Activated T-helper 1 cell treated with Interleukin-2 at 50 U/mL for 16 hours (primary cell): Measurements from ENCODE around the gene UBE2QL1.

Source experiments
- DNase-seq: peaks from one replicate; pipeline ENCODE4 v3.0.0-alpha.2; 2020; ENCODE audit warnings: low read depth

Gene UBE2QL1

GRCh38 chr5:6478793-6479192 is 30.1 kb downstream of the UBE2QL1 start:
- no peak for DNase-seq

- DNase-seq = no peak
These were observed 31.7 kb downstream of the UBE2QL1 start for GRCh38 chr5:6480133-6481051.

GRCh38 chr5:6482735-6483134 is 34.1 kb downstream of the UBE2QL1 start:
- no peak for DNase-seq

- no peak for DNase-seq
These were observed 35.3 kb downstream of the UBE2QL1 start for GRCh38 chr5:6483880-6484382.

GRCh38 chr5:6484446-6484845 is 35.8 kb downstream of the UBE2QL1 start:
- DNase-seq = no peak

- no peak for DNase-seq
These were observed 36.2 kb downstream of the UBE2QL1 start for GRCh38 chr5:6484899-6485298.

GRCh38 chr5:6485441-6485840 is 36.8 kb downstream of the UBE2QL1 start:
- no peak for DNase-seq

- DNase-seq = no peak
These were observed 37.4 kb downstream of the UBE2QL1 start for GRCh38 chr5:6486074-6486473.

- no peak for DNase-seq
These were observed 38.4 kb downstream of the UBE2QL1 start for GRCh38 chr5:6487081-6487480.

- no peak for DNase-seq
These were observed 39.4 kb downstream of the UBE2QL1 start for GRCh38 chr5:6488021-6488420.

- no peak for DNase-seq
These were observed 41.1 kb downstream of the UBE2QL1 start for GRCh38 chr5:6489643-6490185.

- no peak for DNase-seq
These were observed 41.6 kb downstream of the UBE2QL1 start for GRCh38 chr5:6490246-6490645.

- DNase-seq = no peak
These were observed 42.0 kb downstream of the UBE2QL1 start for GRCh38 chr5:6490693-6491092.

GRCh38 chr5:6491196-6491918 is 42.7 kb downstream of the UBE2QL1 start:
- no peak for DNase-seq

GRCh38 chr5:6491919-6492290 is 43.2 kb downstream of the UBE2QL1 start:
- no peak for DNase-seq

GRCh38 chr5:6492934-6493333 is 44.3 kb downstream of the UBE2QL1 start:
- no peak for DNase-seq

- DNase-seq = no peak
These were observed 45.2 kb downstream of the UBE2QL1 start for GRCh38 chr5:6493681-6494454.

GRCh38 chr5:6494939-6495338 is 46.3 kb downstream of the UBE2QL1 start:
- no peak for DNase-seq

GRCh38 chr5:6495433-6496206 is 47.0 kb downstream of the UBE2QL1 start:
- DNase-seq = no peak

- DNase-seq = no peak
These were observed 47.5 kb downstream of the UBE2QL1 start for GRCh38 chr5:6496207-6496584.

- DNase-seq = no peak
These were observed 48.0 kb downstream of the UBE2QL1 start for GRCh38 chr5:6496636-6497035.
